Sigmoid colon (tissue), 4 donors: Measurements from ENCODE around the gene NFATC1.
"Not testable (repeated sequence)": the region's sequence is repeated elsewhere in the genome, so short reads cannot be mapped to it uniquely, and the experiment has no call there.

Source experiments
- POLR2A ChIP-seq, 2 donors: fragments of 450-650 bp; IDR thresholded peaks; one replicate each; pipeline ENCODE4 v1.6.1; 2016; ENCODE audit warnings: antibody characterized with exemption in 2 of 2, mild to moderate bottlenecking in 2 of 2, moderate library complexity in 2 of 2
- POLR2AphosphoS5 ChIP-seq, 4 donors: sonication (generic); formaldehyde crosslinking; IDR thresholded peaks; one replicate each; pipeline ENCODE4 v1.6.1; 2017; ENCODE audit warnings: antibody characterized with exemption in 4 of 4
- TF ChIP-seq, protein P1 (sequence below), 4 experiments: fragments of 450-650 bp in 3 of 4; fragments of 200-600 bp in 1 of 4; IDR thresholded peaks; one replicate each; pipeline ENCODE4 v1.5.1; 2016 to 2019; ENCODE audit warnings: antibody characterized with exemption in 4 of 4, mild to moderate bottlenecking in 3 of 4, moderate library complexity in 2 of 4

DNA sequence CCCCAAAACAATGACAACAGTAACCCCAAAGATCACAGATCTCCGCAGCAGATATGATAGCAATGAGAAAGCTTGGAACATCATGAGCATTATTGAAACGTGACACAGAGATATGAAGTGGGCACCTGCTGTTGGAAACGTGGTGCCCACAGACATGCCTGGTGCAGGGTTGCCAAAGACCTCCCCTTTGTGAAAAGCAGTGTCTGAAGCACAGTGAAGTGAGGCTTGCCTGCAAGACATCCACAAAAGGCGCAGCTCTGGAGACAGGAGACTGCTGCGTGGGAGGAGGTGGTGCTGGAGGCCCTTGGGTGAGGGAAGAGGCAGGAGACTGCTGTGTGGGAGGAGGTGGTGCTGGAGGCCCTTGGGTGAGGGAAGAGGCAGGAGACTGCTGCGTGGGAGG lies 108.8 kb downstream of the NFATC1 start:
- TF ChIP-seq POLR2A, POLR2AphosphoS5 (IDR thresholded peaks at IDR 0.05): not testable (repeated sequence)
- TF ChIP-seq, protein P1, sequence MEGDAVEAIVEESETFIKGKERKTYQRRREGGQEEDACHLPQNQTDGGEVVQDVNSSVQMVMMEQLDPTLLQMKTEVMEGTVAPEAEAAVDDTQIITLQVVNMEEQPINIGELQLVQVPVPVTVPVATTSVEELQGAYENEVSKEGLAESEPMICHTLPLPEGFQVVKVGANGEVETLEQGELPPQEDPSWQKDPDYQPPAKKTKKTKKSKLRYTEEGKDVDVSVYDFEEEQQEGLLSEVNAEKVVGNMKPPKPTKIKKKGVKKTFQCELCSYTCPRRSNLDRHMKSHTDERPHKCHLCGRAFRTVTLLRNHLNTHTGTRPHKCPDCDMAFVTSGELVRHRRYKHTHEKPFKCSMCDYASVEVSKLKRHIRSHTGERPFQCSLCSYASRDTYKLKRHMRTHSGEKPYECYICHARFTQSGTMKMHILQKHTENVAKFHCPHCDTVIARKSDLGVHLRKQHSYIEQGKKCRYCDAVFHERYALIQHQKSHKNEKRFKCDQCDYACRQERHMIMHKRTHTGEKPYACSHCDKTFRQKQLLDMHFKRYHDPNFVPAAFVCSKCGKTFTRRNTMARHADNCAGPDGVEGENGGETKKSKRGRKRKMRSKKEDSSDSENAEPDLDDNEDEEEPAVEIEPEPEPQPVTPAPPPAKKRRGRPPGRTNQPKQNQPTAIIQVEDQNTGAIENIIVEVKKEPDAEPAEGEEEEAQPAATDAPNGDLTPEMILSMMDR (IDR thresholded peaks at IDR 0.05), result not testable (repeated sequence)
